HepG2 (cell line): ENCODE data around the gene SCRT2.

Experiments
- CBFB ChIP-seq: sonication (generic); formaldehyde crosslinking; IDR thresholded peaks from 2 replicates; pipeline ENCODE4 v1.4.0; 2020; ENCODE audit warnings: missing genetic modification reagents
- ESRRA ChIP-seq: sonication (generic); formaldehyde crosslinking; IDR thresholded peaks from 2 replicates; pipeline ENCODE4 v1.5.1; 2020; ENCODE audit warnings: mild to moderate bottlenecking, low read depth, missing genetic modification reagents
- IRF2 ChIP-seq: IDR thresholded peaks from 2 replicates; pipeline ENCODE4 v1.6.1; 2018; ENCODE audit warnings: missing genetic modification reagents, missing compliant biosample characterization
- SUZ12 ChIP-seq: fragments of 150-350 bp; IDR thresholded peaks from 2 replicates; pipeline ENCODE4 v1.6.1; 2014; ENCODE audit warnings: low read depth, low read length
- YEATS2 ChIP-seq: sonication (generic); formaldehyde crosslinking; IDR thresholded peaks from 2 replicates; pipeline ENCODE4 v1.4.0; 2020; ENCODE audit warnings: missing genetic modification reagents, borderline replicate concordance
- ZBTB42 ChIP-seq: sonication (generic); formaldehyde crosslinking; IDR thresholded peaks from 2 replicates; pipeline ENCODE4 v1.5.0; 2020; ENCODE audit warnings: mild to moderate bottlenecking, missing genetic modification reagents
- TF ChIP-seq, protein P1 (sequence below): sonication (generic); formaldehyde crosslinking; IDR thresholded peaks from 2 replicates; pipeline ENCODE4 v1.4.0; 2020; ENCODE audit warnings: low read depth, missing genetic modification reagents
- TF ChIP-seq, protein P2 (sequence below): sonication (generic); formaldehyde crosslinking; IDR thresholded peaks from 2 replicates; pipeline ENCODE4 v1.8.1; 2023; ENCODE audit warnings: mild to moderate bottlenecking, inconsistent platforms, moderate library complexity, missing genetic modification reagents, borderline replicate concordance
- TF ChIP-seq, protein P3 (sequence below): sonication (generic); formaldehyde crosslinking; IDR thresholded peaks from 2 replicates; pipeline ENCODE4 v1.5.0; 2020; ENCODE audit warnings: mild to moderate bottlenecking, missing genetic modification reagents, moderate library complexity

DNA sequence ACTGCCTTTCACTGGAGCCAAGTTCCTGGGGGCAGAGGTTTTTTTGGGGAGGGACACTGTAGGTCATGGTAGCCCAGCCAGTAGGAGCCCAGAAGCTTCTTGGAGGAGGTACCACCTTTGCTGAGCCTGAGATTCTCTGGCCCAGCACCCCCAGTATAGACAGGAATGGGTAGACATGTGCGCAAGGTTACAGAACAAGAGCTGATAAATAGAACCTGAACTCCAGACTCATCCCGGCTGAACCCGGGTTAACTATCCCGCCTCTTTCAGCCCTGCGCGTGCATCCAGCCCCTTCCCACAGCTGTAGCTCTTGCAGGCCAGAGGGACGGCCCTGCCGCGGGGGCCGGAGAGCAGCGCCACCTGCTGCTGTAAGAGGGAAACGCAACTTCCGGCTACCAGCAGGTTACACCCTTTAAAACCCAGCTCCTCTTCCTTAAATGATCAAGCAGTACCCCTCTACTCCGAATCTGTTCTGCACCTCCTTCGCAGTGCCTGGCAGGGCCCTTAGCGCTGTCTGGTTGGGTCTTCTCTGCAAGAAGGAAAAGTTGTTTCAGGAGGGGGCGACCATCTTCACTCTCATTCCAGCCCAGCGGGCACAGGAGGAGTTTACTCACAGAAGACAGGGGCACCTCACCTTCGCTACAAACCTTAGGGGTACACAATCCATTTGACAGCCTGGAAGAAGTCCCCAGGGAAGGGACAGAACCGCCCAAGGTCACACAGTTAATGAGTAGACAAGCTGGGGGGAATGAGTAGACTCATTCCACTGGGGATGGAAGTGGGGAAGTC is 30.1 kb downstream of the SCRT2 start:
- TF ChIP-seq, protein P1, sequence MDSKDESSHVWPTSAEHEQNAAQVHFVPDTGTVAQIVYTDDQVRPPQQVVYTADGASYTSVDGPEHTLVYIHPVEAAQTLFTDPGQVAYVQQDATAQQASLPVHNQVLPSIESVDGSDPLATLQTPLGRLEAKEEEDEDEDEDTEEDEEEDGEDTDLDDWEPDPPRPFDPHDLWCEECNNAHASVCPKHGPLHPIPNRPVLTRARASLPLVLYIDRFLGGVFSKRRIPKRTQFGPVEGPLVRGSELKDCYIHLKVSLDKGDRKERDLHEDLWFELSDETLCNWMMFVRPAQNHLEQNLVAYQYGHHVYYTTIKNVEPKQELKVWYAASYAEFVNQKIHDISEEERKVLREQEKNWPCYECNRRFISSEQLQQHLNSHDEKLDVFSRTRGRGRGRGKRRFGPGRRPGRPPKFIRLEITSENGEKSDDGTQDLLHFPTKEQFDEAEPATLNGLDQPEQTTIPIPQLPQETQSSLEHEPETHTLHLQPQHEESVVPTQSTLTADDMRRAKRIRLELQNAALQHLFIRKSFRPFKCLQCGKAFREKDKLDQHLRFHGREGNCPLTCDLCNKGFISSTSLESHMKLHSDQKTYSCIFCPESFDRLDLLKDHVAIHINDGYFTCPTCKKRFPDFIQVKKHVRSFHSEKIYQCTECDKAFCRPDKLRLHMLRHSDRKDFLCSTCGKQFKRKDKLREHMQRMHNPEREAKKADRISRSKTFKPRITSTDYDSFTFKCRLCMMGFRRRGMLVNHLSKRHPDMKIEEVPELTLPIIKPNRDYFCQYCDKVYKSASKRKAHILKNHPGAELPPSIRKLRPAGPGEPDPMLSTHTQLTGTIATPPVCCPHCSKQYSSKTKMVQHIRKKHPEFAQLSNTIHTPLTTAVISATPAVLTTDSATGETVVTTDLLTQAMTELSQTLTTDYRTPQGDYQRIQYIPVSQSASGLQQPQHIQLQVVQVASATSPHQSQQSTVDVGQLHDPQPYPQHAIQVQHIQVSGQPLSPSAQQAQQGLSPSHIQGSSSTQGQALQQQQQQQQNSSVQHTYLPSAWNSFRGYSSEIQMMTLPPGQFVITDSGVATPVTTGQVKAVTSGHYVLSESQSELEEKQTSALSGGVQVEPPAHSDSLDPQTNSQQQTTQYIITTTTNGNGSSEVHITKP, result peak; percentile 82; the same call in 1 of the 2 replicates
- TF ChIP-seq SUZ12 (peak; percentile 24; the same call in 1 of the 2 replicates), ZBTB42 (CRISPR knock-in tag) (peak; percentile 77; the same call in 1 of the 2 replicates), ESRRA (CRISPR knock-in tag) (peak; percentile 86), YEATS2 (peak; percentile 57; the same call in 1 of the 2 replicates), CBFB (CRISPR knock-in tag) (peak; percentile 64), IRF2 (CRISPR knock-in tag) (peak; percentile 85)
- TF ChIP-seq, protein P2, sequence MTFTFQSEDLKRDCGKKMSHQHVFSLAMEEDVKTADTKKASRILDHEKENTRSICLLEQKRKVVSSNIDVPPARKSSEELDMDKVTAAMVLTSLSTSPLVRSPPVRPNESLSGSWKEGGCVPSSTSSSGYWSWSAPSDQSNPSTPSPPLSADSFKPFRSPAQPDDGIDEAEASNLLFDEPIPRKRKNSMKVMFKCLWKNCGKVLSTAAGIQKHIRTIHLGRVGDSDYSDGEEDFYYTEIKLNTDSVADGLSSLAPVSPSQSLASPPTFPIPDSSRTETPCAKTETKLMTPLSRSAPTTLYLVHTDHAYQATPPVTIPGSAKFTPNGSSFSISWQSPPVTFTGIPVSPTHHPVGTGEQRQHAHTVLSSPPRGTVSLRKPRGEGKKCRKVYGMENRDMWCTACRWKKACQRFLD, result 0 out of 2 replicates have a peak, but pooled peaks have one; percentile 31
- TF ChIP-seq, protein P3, sequence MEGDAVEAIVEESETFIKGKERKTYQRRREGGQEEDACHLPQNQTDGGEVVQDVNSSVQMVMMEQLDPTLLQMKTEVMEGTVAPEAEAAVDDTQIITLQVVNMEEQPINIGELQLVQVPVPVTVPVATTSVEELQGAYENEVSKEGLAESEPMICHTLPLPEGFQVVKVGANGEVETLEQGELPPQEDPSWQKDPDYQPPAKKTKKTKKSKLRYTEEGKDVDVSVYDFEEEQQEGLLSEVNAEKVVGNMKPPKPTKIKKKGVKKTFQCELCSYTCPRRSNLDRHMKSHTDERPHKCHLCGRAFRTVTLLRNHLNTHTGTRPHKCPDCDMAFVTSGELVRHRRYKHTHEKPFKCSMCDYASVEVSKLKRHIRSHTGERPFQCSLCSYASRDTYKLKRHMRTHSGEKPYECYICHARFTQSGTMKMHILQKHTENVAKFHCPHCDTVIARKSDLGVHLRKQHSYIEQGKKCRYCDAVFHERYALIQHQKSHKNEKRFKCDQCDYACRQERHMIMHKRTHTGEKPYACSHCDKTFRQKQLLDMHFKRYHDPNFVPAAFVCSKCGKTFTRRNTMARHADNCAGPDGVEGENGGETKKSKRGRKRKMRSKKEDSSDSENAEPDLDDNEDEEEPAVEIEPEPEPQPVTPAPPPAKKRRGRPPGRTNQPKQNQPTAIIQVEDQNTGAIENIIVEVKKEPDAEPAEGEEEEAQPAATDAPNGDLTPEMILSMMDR (CRISPR knock-in tag), result peak; percentile 100
